Erythroblast (primary cell): ENCODE measurements around the gene QPRT.
"Not testable (repeated sequence)": the region's sequence is repeated elsewhere in the genome, so short reads cannot be mapped to it uniquely, and the experiment has no call there.

Experiments
- DNase-seq, 2 experiments: peaks; one replicate each; lab custom pipeline; 2025; lab: John Stamatoyannopoulos, UW
- GATA1 ChIP-seq: IDR thresholded peaks from 2 replicates; pipeline ENCODE4 v1.6.1; 2011; ENCODE audit warnings: low read depth, mild to moderate bottlenecking, control low read depth, low read length, moderate library complexity
- POLR2A ChIP-seq: IDR thresholded peaks from 2 replicates; pipeline ENCODE4 v1.6.1; 2011; ENCODE audit warnings: mild to moderate bottlenecking, low read length

Gene QPRT

DNA sequence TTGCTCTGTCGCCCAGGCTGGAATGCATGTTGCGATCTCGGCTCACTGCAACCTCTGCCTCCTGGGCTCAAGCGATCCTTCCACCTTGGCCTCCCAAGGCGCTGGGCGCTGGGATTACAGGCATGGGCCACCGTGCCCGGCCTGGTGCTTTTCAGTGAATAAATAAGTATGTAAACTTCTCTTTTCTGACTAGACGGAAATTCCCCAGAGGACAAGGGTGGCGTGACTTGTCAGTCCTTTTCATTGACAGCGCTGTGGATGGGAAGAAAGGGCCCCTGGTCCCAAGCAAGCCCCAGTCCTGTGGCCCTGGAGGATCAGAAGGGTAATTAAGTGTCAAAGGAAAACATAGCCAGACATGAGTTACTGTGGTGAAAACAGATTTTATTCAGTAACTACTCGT, 25.5 kb upstream of the QPRT start:
- TF ChIP-seq POLR2A (no peak), GATA1 (no peak)

DNA sequence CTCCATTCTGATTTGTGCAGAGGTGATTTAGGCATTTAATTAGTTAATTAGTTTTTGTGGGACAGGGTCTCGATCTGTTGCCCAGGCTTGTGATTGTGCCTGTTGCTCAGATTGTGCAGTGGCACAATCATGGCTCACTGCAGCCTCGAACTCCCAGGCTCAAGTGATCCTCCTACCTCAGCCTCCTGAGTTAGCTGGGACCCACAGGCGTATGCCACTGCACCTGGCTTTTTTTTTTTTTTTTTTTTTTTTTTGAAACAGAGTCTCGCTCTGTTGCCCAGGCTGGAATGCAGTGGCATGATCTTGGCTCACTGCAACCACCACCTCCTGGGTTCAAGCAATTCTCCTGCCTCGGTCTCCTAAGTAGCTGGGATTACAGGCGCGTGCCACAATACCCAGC, 25.1 kb upstream of the QPRT start:
- not testable (repeated sequence) for DNase-seq

More for the DNA sequence above, 25.5 kb upstream of the QPRT start:
- DNase-seq, result no peak

DNA sequence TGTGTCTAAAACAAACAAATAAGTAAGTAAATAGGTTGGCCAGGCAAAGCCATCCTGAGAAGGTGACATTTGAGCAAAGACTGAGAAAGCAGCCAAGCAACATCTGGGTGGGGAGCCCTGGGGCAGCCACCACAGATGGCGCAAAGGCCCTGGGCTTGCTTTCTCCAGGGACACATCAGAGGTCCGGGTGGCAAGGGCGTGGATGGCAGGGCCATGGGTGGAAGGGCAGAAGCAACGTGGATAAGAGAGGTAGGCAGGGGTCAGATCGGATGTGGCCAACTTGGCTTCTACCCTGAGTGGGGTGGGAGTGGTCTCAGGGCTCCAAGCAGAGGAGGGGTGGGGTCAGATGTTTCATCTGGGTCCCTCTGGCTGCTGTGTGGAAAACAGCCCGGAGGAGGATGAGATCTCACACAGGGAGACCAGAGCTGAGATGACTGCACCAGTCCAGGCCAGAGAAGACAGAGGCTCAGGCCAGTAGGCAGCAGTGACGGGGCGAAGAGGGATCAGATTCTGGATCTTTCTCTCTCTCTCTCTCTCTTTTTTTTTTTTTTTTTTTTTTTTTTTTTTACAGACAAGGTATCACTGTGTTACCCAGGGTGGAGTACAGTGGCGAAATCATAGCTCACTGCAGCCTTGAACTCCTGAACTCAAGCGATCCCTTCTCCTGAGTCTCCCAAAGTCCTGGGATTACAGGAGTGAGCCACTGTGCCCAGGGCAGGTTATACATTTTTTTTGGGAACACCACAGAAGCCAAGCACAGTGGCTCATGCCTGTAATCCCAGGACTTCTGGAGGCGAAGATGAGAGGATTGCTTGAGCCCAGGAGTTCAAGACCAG, 22.1 kb upstream of the QPRT start:
- TF ChIP-seq POLR2A, result no peak
- no peak for DNase-seq

DNA sequence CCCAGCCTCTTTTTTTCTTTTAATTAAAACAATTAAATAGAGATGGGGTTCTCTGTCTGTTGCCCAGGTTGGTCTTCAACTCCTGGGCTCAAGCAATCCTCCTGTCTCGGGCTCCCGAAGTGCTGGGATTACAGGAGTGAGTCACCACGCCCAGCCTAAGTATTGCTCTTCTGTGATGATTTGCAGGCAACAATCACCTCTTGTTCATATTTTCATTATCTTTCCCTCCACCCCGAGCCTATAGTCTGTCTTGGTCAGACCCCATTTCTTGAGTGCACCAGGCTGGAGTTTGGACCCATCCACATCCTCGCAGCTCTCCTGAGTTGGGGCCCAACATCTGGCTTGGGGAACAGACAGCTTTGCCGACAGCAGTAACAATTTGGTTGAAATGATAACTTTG, 20.3 kb upstream of the QPRT start:
- DNase-seq, result no peak
- TF ChIP-seq GATA1, result no peak

DNA sequence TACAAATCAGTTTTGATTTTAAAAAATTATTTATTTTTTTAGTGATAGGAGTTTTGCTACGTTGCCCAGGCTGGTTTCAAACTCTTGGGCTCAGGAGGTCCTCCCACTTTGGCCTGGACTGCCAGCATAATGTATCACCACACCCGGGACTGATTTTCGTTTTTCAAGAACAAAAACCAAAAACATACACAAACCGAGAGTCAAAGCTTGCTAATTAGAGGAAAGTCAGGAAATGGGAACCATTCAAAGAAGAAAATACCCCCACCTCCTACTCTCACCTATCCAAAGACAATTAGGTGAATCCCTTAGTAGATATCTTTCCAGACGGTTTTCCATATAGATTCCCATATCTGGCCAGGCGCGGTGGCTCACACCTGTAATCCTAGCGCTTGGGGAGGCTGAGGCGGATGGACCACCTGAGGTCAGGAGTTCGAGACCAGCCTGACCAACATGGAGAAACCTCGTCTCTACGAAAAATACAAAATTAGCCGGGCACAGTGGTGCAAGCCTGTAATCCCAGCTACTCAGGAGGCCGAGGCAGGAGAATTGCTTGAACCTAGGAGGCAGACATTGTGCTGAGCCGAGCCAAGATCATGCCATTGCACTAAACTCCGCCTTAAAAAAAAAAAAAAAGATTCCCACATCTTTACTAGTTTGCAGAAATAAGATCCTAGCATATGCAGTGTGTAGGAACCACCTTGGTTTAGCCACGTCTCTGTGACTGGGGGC, 16.8 kb upstream of the QPRT start:
- TF ChIP-seq GATA1 (no peak), POLR2A (no peak)
- no peak for DNase-seq

DNA sequence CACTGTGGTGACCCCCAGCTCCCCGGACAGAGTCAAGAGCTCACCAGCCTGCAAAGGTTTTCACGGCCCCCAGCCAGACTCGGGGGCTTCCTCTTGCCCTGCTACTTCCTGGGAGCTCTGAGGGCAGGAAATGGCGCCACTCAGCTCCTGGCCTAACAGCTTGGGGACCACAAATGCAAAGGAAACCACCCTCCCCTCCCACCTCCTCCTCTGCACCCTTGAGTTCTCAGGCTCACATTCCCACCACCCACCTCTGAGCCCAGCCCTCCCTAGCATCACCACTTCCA, 16.3 kb upstream of the QPRT start:
- no peak for DNase-seq
- TF ChIP-seq POLR2A (no peak), GATA1 (no peak)

DNA sequence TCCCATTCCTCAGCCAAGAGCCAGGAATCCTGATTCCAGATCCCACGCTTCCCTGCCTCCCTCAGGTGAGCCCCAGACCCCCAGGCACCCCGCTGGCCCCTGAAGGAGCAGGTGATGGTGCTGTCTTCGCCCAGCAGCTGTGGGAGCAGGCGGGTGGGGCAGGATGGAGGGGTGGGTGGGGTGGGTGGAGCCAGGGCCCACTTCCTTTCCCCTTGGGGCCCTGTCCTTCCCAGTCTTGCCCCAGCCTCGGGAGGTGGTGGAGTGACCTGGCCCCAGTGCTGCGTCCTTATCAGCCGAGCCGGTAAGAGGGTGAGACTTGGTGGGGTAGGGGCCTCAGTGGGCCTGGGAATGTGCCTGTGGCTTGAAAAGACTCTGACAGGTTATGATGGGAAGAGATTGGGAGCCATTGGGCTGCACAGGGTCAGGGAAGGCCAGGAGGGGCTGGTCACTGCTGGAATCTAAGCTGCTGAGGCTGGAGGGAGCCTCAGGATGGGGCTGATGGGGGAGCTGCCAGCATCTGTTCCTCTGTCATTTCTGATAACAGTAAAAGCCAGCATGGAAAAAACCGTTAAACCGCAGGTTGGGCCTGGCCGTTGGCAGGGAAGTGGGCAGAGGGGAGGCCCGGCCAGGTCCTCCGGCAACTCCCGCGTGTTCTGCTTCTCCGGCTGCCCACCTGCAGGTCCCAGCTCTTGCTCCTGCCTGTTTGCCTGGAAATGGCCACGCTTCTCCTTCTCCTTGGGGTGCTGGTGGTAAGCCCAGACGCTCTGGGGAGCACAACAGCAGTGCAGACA, 15.8 kb upstream of the QPRT start, which contains the start of gene SPN:
Gene SPN (plus strand): TSS at position 232 of the 791 bp plus-strand sequence. CDS start 482 bp downstream, at position 714.
- DNase-seq, result peak; percentile 88 to 95
- TF ChIP-seq GATA1 (no peak), POLR2A (peak; percentile 91)

DNA sequence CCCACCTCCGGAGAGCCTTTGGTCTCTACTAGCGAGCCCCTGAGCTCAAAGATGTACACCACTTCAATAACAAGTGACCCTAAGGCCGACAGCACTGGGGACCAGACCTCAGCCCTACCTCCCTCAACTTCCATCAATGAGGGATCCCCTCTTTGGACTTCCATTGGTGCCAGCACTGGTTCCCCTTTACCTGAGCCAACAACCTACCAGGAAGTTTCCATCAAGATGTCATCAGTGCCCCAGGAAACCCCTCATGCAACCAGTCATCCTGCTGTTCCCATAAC, 15.2 kb upstream of the QPRT start:
- TF ChIP-seq POLR2A, result peak; percentile 58
- TF ChIP-seq GATA1, result no peak
- no peak for DNase-seq

DNA sequence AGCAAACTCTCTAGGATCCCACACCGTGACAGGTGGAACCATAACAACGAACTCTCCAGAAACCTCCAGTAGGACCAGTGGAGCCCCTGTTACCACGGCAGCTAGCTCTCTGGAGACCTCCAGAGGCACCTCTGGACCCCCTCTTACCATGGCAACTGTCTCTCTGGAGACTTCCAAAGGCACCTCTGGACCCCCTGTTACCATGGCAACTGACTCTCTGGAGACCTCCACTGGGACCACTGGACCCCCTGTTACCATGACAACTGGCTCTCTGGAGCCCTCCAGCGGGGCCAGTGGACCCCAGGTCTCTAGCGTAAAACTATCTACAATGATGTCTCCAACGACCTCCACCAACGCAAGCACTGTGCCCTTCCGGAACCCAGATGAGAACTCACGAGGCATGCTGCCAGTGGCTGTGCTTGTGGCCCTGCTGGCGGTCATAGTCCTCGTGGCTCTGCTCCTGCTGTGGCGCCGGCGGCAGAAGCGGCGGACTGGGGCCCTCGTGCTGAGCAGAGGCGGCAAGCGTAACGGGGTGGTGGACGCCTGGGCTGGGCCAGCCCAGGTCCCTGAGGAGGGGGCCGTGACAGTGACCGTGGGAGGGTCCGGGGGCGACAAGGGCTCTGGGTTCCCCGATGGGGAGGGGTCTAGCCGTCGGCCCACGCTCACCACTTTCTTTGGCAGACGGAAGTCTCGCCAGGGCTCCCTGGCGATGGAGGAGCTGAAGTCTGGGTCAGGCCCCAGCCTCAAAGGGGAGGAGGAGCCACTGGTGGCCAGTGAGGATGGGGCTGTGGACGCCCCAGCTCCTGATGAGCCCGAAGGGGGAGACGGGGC, 14.7 kb upstream of the QPRT start:
- DNase-seq, result peak; percentile 77 to 79

DNA sequence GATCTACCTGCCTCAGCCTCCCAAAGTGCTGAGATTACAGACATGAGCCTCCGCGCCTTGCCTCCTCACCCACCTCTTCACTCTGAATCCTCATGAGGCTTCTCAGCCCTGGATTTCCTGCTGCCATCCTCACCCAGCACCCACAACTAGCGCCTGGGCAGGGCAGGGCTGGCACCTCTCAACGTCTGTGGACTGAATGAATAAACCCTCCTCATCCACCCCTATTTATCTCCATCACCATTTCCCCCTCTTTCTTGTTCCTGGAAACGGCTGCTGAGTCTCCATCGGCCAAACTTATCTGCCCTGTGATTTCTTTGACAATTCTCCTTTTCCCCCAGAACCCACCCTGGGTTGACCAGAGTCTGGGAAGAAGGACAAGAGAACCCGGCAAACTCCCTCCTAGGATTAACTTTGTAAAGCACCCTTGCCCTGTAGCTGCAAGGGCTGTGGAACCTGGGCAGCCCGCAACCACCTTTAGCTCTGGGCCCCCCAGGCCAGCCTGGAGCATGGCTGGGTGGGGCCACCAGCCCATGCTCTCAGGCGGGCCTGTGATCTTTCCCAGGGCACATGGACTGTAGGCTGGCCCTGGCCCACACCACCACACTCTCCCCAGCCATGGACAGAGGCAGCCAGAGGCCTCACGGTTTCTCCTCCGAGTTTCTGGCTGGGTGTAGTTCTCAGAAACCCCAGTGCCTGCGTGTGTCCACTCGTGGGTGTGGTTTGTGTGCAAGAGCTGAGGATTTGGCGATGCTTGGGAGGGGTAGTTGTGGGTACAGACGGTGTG, 13.5 kb upstream of the QPRT start:
- TF ChIP-seq POLR2A (peak; percentile 12), GATA1 (no peak)
- DNase-seq, result no peak

More for the DNA sequence above, 14.7 kb upstream of the QPRT start:
- TF ChIP-seq POLR2A (no peak), GATA1 (no peak)

DNA sequence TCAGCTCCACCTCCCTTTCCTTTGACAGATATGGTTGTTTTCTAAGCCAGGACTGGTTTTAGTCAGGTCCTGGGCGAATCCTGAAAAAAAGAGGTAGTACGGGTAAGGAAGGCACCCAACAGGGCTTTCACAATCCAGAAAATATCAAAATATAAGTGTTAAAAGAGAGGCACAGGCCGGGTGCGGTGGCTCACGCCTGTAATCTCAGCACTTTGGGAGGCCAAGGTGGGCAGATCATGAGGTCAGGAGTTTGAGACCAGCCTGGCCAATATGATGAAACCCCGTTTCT, 11.7 kb upstream of the QPRT start:
- not testable (repeated sequence) for DNase-seq

DNA sequence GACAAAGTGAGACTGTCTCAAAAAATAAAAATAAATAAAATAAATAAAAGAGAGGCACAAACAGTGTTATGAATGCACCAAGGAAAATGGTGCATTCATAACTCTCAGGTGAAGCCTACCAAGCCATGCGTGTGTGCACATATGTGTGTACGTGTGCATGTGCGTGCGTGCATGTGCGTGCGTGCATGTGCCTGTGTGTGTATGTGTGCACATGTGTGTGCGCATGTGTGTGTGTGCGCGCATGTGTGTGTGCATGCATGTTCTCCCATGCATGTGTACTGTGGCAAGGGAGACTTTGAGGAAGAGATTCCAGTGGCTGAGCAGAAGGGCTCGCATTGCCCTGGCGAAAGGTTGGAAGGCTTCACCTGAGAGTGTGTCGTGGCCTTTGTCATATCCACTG, 11.2 kb upstream of the QPRT start:
- no peak for DNase-seq
- TF ChIP-seq GATA1, result no peak
- TF ChIP-seq POLR2A, result peak; percentile 8

DNA sequence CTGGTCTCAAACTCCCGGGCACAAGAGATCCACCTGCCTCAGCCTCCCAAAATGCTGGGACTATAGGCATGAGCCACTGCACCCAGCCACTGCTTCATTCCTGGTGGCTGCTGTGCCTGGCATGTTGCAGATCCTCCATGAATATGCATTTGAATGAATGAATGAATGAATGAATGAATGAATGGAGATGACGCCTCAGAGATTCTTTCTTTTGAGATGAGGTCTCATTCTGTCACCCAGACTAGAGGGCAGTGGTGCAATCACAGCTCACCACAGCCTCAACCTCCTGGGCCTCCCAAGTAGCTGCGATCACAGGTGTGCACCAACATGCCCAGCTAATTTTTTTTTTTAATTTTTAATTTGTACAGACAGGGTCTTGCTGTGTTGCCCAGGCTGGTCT, 10.7 kb upstream of the QPRT start:
- DNase-seq, result no peak
- TF ChIP-seq POLR2A, result no peak
- TF ChIP-seq GATA1, result no peak

DNA sequence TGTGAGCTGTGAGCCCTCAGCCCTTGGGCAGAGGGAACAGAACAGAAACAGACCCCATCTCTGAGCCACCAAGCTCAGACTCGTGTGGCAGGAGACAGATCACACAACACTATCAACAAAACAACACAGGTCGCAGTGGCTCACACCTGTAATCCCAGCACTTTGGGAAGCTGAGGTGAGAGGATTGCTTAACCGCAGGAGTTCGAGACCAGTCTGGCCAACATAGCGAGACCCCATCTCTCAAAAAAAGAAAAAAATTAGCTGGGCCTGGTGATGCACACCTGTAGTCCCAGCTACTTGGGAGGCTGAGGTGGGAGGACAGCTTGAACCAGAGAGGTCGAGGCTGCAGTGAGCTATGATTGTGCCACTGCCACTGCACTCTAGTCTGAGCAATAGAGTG, 5.5 kb upstream of the QPRT start:
- DNase-seq, result no peak
- no peak for TF ChIP-seq GATA1
- TF ChIP-seq POLR2A, result peak; percentile 1
